Measurements from ENCODE around the gene MYO1G.

MYO1G gene

GRCh38 chr7:44921607-44922350 is 57.0 kb downstream of the MYO1G start:
- no peak for TF ChIP-seq GATA3 (IDR thresholded peaks at IDR 0.05; ENCODE audit: low read depth, low read length)
- TF ChIP-seq GATA2 (IDR thresholded peaks at IDR 0.05; ENCODE audit: low read depth, low read length), result no peak

- TF ChIP-seq GATA2 (IDR thresholded peaks at IDR 0.05; ENCODE audit: low read depth, low read length), result no peak
- TF ChIP-seq GATA3 (IDR thresholded peaks at IDR 0.05; ENCODE audit: low read depth, low read length), result no peak
Observed at GRCh38 chr7:44920119-44920518, 58.7 kb downstream of the MYO1G start.

- TF ChIP-seq GATA2 (IDR thresholded peaks at IDR 0.05; ENCODE audit: low read depth, low read length) (no peak), GATA3 (IDR thresholded peaks at IDR 0.05; ENCODE audit: low read depth, low read length) (no peak)
Observed at GRCh38 chr7:44918029-44918428, 60.8 kb downstream of the MYO1G start.

- no peak for TF ChIP-seq GATA3 (IDR thresholded peaks at IDR 0.05; ENCODE audit: low read depth, low read length)
- no peak for TF ChIP-seq GATA2 (IDR thresholded peaks at IDR 0.05; ENCODE audit: low read depth, low read length)
Observed at GRCh38 chr7:44917465-44917864, 61.4 kb downstream of the MYO1G start.

GRCh38 chr7:44914992-44915607 is 63.7 kb downstream of the MYO1G start:
- no peak for TF ChIP-seq GATA3 (IDR thresholded peaks at IDR 0.05; ENCODE audit: low read depth, low read length)
- no peak for TF ChIP-seq GATA2 (IDR thresholded peaks at IDR 0.05; ENCODE audit: low read depth, low read length)

- TF ChIP-seq GATA3 (IDR thresholded peaks at IDR 0.05; ENCODE audit: low read depth, low read length), result no peak
- no peak for TF ChIP-seq GATA2 (IDR thresholded peaks at IDR 0.05; ENCODE audit: low read depth, low read length)
Observed at GRCh38 chr7:44912775-44913347, 66.0 kb downstream of the MYO1G start.

All from SH-SY5Y (cell line).